Tibial nerve (tissue), 3 donors: ENCODE results near the gene DLGAP4.

Source experiments
- CTCF ChIP-seq, 5 experiments: fragments of 200-600 bp in 3 of 5; fragments of 450-650 bp in 2 of 5; sonication (generic) in 3 of 5; IDR thresholded peaks; one replicate each; pipeline ENCODE4 v1.5.1; 2016 to 2019; ENCODE audit warnings: antibody characterized with exemption in 5 of 5, mild to moderate bottlenecking in 3 of 5, moderate library complexity in 2 of 5
- POLR2A ChIP-seq, 2 donors: fragments of 450-650 bp; IDR thresholded peaks; one replicate each; pipeline ENCODE4 v1.6.1; 2017; ENCODE audit warnings: antibody characterized with exemption in 2 of 2, mild to moderate bottlenecking in 2 of 2, moderate library complexity in 2 of 2

GRCh38 chr20:36264426-36265246 is 41.5 kb upstream of the DLGAP4 start:
- TF ChIP-seq POLR2A (IDR thresholded peaks at IDR 0.05): no peak
- TF ChIP-seq CTCF (IDR thresholded peaks at IDR 0.05): no peak
